ENCODE results near the gene EPHB6. TPM values are rescaled to one million over a fixed set of nuclear protein-coding genes. Genes with fewer than 3 reads are reported as not detected.

Gene EPHB6
- total RNA-seq, 1 donor from 2014 or later: 3.3 TPM

DNA sequence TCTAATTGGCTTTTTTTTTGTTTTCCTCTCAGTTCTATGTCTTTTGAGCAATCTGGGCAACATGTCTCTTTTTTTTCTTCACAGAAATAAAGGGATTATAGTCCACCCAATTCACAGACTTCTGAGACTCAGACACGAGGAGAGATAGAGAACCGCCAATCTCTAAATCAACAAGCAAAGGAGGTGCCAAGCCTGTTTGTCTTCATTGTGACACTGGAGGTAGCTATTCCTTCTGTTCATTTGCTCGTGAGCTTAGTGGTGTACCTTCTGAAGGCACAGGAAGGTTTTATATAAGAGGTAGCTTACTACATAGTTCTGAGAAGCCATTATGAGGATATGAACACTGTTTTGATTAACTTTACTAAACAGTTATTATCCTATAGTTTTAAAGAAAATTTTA, 6.1 kb downstream of the EPHB6 start:
- ATAC-seq (no peak), DNase-seq (ENCODE audit: missing footprints) (no peak)
- intact Hi-C loops (cut with DNase I): no loop called here

DNA sequence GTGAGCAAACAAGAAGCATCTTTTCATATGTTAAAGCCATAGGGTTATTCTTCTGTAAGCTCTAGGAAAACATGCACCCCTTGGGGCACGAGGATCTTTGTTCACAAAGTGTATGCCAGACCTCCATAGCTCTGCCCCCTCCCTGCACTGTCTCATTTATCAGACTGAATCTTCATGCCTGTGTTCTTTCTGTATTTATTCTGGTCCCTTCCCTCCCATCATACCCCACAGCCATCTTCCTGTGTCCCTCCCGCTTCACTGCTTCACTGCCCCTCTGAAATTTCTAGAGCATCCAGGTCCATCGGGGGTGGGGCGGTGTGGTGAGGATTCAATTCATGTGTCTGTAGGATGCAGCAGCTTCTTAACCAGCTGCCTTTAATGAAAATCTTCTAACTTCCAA, 7.5 kb downstream of the EPHB6 start:
- DNase-seq (ENCODE audit: missing footprints): no peak
- ATAC-seq: no peak
- intact Hi-C loops (cut with DNase I): no loop called here

DNA sequence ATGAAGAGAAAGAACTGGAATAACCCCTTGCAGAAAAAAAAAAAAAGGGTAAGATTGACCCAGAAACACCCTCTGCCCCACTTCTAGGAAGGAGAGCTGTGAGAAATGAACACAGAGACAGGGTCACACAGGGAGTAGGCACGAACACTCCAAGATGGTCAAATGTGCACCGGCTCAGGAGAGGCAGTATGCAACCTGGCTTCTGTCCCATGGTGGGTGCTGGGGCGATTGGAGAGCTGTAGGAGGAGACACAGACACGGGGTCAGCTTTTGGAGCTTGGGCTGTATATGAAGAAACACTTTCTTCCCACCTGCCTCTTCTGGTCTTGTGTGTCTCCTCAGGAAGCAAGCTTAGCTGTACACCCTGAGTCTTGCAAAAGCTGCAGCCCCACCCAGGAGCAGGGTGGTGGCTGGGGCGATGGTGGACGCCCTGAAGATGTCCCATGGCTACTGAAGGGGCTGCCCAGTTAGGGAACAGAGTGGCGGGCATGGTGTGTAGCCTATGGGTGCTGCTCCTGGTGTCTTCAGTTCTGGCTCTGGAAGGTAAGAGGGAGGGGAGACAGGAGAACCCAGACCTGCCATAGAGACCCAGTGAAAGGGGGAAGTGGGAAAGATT, 8.0 kb downstream of the EPHB6 start:
- DNase-seq (ENCODE audit: missing footprints) (no peak), ATAC-seq (no peak)
- intact Hi-C loops (cut with DNase I): no loop called here

DNA sequence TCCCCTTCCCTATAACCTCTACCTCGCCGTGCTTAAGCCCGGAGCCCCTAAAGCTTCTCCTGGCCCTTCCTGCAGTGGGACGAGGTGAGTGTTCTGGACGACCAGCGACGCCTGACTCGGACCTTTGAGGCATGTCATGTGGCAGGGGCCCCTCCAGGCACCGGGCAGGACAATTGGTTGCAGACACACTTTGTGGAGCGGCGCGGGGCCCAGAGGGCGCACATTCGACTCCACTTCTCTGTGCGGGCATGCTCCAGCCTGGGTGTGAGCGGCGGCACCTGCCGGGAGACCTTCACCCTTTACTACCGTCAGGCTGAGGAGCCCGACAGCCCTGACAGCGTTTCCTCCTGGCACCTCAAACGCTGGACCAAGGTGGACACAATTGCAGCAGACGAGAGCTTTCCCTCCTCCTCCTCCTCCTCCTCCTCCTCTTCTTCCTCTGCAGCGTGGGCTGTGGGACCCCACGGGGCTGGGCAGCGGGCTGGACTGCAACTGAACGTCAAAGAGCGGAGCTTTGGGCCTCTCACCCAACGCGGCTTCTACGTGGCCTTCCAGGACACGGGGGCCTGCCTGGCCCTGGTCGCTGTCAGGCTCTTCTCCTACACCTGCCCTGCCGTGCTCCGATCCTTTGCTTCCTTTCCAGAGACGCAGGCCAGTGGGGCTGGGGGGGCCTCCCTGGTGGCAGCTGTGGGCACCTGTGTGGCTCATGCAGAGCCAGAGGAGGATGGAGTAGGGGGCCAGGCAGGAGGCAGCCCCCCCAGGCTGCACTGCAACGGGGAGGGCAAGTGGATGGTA, 9.2 kb downstream of the EPHB6 start:
- intact Hi-C loops (cut with DNase I): no loop called here
- no peak for DNase-seq (ENCODE audit: missing footprints)

DNA sequence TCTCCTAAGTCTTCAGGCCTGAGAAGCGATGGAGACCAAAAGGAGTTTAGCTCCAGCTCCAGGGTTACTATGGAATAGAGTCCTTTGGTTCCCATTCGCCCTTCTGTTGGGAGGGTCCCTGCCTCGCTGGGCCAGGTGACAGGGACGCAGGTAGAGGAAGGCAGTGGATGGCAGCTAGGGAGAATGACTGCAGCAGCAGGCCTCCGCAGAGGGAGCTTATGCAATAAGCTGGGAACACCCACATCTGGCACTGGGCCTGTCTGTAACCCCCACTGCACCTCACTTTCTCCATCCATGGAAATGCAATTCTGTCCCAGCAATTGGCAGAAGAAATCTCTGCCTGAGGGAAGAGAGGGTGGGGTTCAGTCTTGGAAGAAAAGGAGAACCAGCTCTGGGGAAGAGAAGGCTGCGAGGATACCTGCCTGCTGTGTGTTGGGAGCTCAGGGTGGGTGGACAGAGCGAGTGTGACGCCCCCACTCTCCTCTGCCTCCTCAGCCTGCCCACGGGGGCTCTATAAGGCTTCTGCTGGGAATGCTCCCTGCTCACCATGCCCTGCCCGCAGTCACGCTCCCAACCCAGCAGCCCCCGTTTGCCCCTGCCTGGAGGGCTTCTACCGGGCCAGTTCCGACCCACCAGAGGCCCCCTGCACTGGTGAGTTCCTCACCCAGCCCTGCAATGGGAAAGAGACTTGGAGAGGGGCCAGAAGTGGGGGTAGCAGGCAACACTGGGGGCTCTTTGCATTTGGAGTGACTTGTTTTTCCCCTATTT, 10.3 kb downstream of the EPHB6 start:
- ATAC-seq (no peak), DNase-seq (ENCODE audit: missing footprints) (no peak)
- intact Hi-C loops (cut with DNase I): no loop called here

More for the DNA sequence above, 9.2 kb downstream of the EPHB6 start:
- no peak for ATAC-seq

DNA sequence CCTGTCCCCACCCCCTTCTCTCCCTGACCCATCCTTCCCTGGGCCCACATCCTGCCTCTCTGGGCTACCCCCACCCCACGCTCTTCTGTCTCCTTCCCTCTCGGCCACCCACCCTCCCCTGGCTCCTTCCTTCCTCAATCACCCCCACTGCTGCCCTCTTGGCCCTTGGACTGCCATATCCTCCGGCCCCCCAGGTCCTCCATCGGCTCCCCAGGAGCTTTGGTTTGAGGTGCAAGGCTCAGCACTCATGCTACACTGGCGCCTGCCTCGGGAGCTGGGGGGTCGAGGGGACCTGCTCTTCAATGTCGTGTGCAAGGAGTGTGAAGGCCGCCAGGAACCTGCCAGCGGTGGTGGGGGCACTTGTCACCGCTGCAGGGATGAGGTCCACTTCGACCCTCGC, 10.9 kb downstream of the EPHB6 start:
- intact Hi-C loops (cut with DNase I): no loop called here

DNA sequence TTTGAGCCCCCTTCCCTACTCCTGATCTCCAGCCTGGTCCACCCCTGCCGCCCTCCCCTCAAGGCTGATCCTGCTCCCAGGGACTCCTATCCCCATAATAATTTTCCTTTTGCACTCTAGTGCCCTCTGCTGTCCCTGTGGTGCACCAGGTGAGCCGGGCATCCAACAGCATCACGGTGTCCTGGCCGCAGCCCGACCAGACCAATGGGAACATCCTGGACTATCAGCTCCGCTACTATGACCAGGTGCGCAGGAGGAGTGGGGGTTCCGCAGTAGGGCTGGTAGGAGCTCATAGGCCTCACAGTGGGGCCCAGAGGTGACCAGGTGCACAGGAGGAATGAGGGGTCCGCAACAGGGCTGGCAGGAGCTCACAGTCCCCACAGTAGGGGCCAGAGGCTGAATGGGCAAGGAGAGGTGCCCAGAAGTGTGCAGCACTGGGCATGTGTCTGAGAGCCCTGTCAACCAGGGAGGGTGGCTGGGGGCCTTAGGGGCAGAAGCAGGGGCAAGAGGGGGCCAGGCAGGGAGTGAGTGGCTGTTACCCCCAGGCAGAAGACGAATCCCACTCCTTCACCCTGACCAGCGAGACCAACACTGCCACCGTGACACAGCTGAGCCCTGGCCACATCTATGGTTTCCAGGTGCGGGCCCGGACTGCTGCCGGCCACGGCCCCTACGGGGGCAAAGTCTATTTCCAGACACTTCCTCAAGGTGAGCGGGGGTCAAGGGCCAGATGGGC, 11.7 kb downstream of the EPHB6 start:
- ATAC-seq: no peak
- no peak for DNase-seq (ENCODE audit: missing footprints)
- intact Hi-C loops (cut with DNase I): no loop called here

More for the DNA sequence above, 10.9 kb downstream of the EPHB6 start:
- ATAC-seq (no peak), DNase-seq (ENCODE audit: missing footprints) (no peak)

DNA sequence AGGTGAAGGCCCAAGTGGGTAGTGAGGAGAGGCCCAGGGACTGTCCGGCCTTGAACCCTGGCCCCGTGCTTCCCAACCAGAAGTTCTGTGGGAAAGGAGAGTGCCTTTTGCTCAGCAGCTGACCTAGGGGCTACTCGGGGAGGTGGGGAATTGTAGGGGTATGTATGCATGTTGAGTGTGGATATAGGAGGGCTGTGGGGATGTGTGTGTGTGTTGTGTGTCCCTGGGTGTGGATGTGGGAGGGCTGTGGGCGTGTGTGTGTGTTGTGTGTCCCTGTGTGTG, 12.2 kb downstream of the EPHB6 start:
- intact Hi-C loops (cut with DNase I): no loop called here
- DNase-seq (ENCODE audit: missing footprints) (no peak), ATAC-seq (no peak)

DNA sequence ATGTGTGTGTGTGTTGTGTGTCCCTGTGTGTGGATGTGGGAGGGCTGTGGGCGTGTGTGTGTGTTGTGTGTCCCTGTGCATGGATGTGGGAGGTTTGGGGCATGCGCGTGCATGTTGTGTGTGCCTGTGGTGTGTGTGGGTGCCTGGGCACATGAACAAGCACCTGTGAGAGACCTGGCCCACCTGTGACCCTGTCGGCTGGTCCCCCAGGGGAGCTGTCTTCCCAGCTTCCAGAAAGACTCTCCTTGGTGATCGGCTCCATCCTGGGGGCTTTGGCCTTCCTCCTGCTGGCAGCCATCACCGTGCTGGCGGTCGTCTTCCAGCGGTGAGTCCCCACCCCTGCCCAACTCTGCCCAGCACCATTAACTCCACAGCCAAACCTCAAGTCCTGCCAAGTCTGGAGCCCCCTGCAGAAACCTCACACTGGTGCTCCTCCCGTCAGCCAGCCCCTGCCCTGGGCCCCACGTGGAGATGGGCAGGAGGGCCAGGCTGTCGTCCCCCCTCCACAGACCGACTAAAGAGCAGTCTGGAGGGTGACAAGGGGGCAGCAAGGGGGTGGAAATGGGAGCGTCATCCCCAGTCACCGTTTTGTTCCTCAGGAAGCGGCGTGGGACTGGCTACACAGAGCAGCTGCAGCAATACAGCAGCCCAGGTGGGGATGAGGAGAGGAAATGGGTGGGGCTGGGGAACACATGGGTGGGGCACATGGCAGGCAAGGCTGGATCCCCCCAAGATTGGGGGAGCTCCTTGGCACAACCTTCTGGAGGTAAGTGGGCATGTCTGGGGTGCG, 12.7 kb downstream of the EPHB6 start:
- ATAC-seq (no peak), DNase-seq (ENCODE audit: missing footprints) (no peak)
- intact Hi-C loops (cut with DNase I): no loop called here

DNA sequence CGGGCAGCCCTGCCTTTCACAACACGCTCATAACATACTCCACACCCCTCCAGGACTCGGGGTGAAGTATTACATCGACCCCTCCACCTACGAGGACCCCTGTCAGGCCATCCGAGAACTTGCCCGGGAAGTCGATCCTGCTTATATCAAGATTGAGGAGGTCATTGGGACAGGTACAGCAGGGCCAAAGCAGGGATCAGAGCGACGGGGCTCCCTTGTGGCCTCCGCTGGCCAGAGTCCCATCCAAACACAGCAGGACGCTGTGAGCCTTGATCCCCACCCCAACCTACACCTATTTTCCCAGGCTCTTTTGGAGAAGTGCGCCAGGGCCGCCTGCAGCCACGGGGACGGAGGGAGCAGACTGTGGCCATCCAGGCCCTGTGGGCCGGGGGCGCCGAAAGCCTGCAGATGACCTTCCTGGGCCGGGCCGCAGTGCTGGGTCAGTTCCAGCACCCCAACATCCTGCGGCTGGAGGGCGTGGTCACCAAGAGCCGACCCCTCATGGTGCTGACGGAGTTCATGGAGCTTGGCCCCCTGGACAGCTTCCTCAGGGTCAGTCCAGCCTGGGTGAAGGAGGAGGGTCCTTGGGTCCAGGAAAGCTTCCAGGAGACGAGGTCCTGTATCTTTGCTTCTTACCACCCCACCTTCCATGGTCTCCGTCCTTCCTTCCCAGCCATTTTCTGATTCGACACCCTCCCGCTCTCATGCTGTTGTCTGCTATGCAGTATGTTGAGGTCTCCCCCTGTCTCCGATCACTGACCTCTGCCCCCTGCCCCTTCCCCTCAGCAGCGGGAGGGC, 13.5 kb downstream of the EPHB6 start:
- intact Hi-C loops (cut with DNase I): no loop called here
- ATAC-seq: no peak
- no peak for DNase-seq (ENCODE audit: missing footprints)

DNA sequence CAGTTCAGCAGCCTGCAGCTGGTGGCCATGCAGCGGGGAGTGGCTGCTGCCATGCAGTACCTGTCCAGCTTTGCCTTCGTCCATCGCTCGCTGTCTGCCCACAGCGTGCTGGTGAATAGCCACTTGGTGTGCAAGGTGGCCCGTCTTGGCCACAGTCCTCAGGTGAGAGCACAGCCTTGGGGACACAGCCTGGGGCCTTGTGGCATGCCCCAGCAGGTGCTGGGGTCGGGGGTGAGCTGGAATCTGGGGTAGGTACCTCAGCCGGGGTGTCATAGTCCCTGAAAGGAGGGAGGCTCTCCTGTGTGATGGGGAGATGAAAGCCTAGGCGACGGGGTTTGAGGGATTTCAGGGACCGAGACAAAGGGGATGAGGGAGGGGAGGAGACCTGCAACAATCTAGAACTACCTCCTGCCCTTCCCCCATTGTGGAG, 14.1 kb downstream of the EPHB6 start:
- DNase-seq (ENCODE audit: missing footprints): no peak
- no peak for ATAC-seq
- intact Hi-C loops (cut with DNase I): no loop called here

DNA sequence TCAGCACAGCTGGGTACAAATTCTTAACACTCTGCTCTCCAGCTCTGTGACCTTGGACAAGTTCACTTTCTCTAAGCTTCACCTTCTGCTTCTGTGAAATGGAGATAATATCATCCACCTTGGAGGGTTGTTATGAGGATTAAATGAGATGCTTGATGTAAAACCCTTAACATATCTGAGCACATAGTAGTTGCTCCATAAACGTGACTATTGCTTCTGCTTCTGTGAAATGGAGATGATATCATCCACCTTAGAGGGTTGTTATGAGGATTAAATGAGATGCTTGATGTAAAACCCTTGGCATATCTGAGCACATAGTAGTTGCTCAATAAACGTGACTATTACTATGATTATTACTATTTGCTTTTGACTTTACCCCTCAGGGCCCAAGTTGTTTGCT, 14.6 kb downstream of the EPHB6 start:
- intact Hi-C loops (cut with DNase I): no loop called here

DNA sequence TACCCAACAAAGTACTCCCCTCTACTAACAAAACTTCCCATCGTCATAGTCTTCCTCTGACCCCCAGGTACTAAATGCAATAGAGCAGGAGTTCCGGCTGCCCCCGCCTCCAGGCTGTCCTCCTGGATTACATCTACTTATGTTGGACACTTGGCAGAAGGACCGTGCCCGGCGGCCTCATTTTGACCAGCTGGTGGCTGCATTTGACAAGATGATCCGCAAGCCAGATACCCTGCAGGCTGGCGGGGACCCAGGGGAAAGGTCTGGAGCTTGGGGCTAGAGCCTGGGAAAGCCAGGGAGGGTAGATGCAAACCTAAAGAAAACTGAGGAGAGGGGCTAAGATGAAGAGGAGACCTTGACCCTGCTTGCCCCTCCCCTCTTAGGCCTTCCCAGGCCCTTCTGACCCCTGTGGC, 15.3 kb downstream of the EPHB6 start:
- intact Hi-C loops (cut with DNase I): no loop called here
- no peak for DNase-seq (ENCODE audit: missing footprints)
- no peak for ATAC-seq

More for the DNA sequence above, 14.6 kb downstream of the EPHB6 start:
- no peak for DNase-seq (ENCODE audit: missing footprints)
- ATAC-seq: no peak

DNA sequence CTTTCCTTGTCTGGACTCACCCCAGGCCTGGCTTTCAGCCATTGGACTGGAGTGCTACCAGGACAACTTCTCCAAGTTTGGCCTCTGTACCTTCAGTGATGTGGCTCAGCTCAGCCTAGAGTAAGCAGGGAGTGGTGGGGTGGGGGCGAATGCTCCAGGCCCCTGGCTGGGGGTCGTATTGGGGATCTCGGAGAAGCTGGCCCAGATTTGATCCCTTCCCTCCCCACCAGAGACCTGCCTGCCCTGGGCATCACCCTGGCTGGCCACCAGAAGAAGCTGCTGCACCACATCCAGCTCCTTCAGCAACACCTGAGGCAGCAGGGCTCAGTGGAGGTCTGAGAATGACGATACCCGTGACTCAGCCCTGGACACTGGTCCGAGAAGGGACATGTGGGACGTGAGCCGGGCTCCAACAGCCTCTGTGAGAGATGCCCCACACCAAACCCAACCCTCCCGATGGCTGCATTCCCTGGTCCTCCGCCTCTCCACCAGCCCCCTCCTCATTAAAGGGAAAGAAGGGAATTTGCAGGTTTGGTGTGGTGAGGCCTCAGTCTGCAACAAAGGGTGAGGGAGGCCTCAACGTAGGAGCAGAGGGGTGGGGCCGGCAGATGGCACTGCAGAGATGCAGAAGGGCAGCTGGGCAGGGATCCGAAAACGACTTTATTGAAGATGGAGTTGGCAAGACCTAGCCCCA, 15.8 kb downstream of the EPHB6 start:
- intact Hi-C loops (cut with DNase I): no loop called here
- DNase-seq (ENCODE audit: missing footprints): no peak
- ATAC-seq: no peak

DNA sequence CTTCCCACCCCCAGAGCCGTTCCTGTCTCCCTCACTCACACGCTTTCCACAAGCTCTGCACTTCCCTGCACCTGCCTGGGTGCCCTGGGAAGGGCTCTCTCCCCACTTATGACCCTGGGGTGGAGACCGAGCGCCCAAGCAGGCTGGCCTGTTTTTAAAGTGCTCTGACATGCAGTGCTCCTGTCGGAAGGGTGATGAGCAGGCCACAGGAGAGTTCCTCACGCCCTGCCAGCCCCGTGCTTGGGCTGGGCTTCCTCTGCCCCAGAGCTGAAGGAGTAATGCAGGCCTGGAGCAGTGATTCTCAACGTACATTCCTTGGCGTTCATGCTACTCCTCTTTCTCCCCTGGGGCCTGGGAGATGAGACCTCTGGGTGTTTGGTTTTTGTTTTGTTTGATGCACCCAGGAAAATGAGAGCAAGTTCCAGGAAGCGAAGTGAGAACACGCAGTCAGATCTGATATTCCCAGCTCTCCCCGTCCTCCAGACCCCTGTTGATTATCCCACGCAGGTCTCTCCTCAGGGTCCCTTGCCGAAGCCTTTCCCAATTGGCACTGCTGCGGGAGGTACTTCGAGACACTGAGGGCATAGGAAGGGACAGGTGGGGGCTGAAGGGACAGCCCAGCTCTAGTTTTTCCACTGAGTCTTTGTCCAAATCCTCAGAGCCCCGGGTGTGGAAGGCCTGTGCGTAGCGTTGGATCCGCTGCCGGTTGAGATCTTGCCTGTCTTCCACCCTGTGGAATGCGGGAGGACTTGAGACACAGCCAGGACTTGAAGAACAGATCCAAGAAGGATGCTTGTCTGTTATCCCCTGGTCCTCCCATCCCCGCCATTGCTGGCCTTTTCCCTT, 16.6 kb downstream of the EPHB6 start:
- intact Hi-C loops (cut with DNase I): no loop called here
- no peak for ATAC-seq
- no peak for DNase-seq (ENCODE audit: missing footprints)

DNA sequence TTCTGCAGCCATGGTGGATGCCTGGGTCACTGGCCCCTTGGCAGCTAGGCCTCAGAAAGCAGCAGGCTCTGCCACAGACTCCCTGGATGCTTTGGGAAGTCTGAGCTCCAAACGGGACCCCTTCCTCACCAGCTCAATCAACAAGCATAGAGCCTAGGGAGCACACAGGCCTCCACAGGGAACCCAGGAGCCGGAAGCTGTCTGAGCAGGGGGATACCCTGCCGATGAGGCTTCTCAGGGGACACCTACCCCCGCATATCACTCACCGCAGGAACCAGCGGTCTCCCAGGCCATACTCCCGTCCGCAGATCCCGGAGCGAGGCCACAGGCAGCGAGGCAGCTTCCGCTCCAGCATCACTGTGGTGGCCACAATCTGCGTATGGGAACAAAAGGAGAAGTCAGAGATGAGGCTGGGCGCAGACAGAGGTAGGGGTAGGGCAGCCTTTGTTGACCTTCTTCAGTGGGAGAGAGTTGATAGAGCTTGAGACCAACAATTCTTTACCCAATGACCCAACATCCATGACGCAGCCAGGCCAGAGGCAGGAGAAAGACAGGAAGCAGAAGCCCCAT, 17.3 kb downstream of the EPHB6 start:
- DNase-seq (ENCODE audit: missing footprints): no peak
- no peak for ATAC-seq
- intact Hi-C loops (cut with DNase I): no loop called here

Measured in Right ventricle myocardium inferior (tissue), 1 donor.